OCI-LY3 (cell line): ENCODE results near the gene MSI2.

Experiments
- CTCF ChIP-seq: fragments of 200-600, 300-600 bp; sonication (generic); IDR thresholded peaks from 2 replicates; pipeline ENCODE4 v1.5.1; 2014; ENCODE audit warnings: antibody characterized with exemption, low read length, low read depth
- EZH2phosphoT487 ChIP-seq: fragments of 200-600 bp; shearing (Covaris generic); IDR thresholded peaks from 2 replicates; pipeline ENCODE4 v1.6.1; 2018; ENCODE audit warnings: antibody characterized with exemption, mixed run types, low read depth

GRCh38 chr17:57678393-57678792 lies 422.1 kb downstream of the MSI2 start:
- no peak for TF ChIP-seq EZH2phosphoT487
- TF ChIP-seq CTCF, result no peak
